K562 (cell line): ENCODE results near the gene FMN1. TPM values are rescaled to one million over a fixed set of nuclear protein-coding genes. Genes with fewer than 3 reads are reported as not detected.

ENCODE experiments used
- ATAC-seq: fragments of 200-7000 bp; cut with Tn5 transposase; 3 replicates; pipeline ENCODE4 v1.9.1; 2020; ENCODE audit warnings: moderate library complexity
- BruUV-seq: library from RNA; stranded (reverse); fragments of 400-500 nt; replicated peaks from 2 replicates; lab custom pipeline; 2021; lab: Mats Ljungman, UMichigan
- CTCF ChIA-PET: fragments of 300-600 bp; formaldehyde crosslinking; extraction: SDS; loops from one replicate; lab custom pipeline; 2021; ENCODE audit warnings: low intra/inter-chr PET ratio; lab: Yijun Ruan, JAX
- POLR2A ChIA-PET: fragments of 300-600, 350-650 bp; sonication (Branson Sonifier 250); formaldehyde crosslinking; extraction: SDS; loops from one replicate; lab custom pipeline; 2021; ENCODE audit warnings: antibody characterized with exemption, inconsistent platforms; lab: Yijun Ruan, JAX
- DNase-seq, 4 experiments: peaks; one replicate each; pipeline versions ENCODE4 v3.0.0 to v3.0.0-alpha.2; 2011 to 2018; ENCODE audit warnings: low spot score in 3 of 4, mixed read lengths in 3 of 4; ENCODE audit errors: extremely low read depth in 1 of 4
- FAIRE-seq: peaks from 2 replicates; lab custom pipeline; 2011; peaks lifted over from hg19 to GRCh38; lab: Jason Lieb, UNC
- H2AFZ ChIP-seq: 2 replicates; pipeline ENCODE4 v1.6.0; 2011; ENCODE audit warnings: low read depth, low read length, control low read depth, inconsistent platforms
- H3K27ac ChIP-seq: fragments of 200-600 bp; 3 replicates; pipeline ENCODE4 v1.8.0; 2011; ENCODE audit warnings: low read depth, mild to moderate bottlenecking, control low read depth, inconsistent platforms, low read length, moderate library complexity, mixed read lengths; ENCODE audit errors: extremely low read depth
- H3K27me3 ChIP-seq, 2 experiments: fragments of 300-600 bp in 1 of 2; 2 replicates in 1 of 2; 3 replicates in 1 of 2; pipeline versions ENCODE4 v1.6.0 to v1.8.0; 2011; ENCODE audit warnings: inconsistent platforms in 2 of 2, low read length in 2 of 2, mild to moderate bottlenecking in 1 of 2, mixed read lengths in 1 of 2, moderate library complexity in 1 of 2; ENCODE audit not compliant: control insufficient read depth in 2 of 2, insufficient read depth in 2 of 2
- H3K36me3 ChIP-seq: fragments of 300-600 bp; 3 replicates; pipeline ENCODE4 v1.8.0; 2011; ENCODE audit warnings: mild to moderate bottlenecking, low read length, inconsistent platforms; ENCODE audit not compliant: control insufficient read depth, insufficient read depth
- H3K4me1 ChIP-seq, 2 experiments: fragments of 200-600 bp in 1 of 2; replicated peaks in 1 of 2; 2 replicates in 1 of 2; 3 replicates in 1 of 2; pipeline versions ENCODE4 v1.5.1 to v1.8.0; 2011; ENCODE audit warnings: inconsistent platforms in 2 of 2, low read length in 2 of 2, mild to moderate bottlenecking in 1 of 2, mixed read lengths in 1 of 2, moderate library complexity in 1 of 2; ENCODE audit not compliant: control insufficient read depth in 2 of 2, insufficient read depth in 2 of 2
- H3K4me2 ChIP-seq: 2 replicates; pipeline ENCODE4 v1.6.1; 2011; ENCODE audit warnings: low read length, control low read depth, inconsistent platforms, mixed read lengths; ENCODE audit not compliant: insufficient read depth
- H3K4me3 ChIP-seq: fragments of 200-600 bp; sonication (generic), shearing (Covaris generic); 2 replicates; pipeline ENCODE4 v1.5.1; 2016; ENCODE audit warnings: control low read depth, inconsistent platforms
- H3K79me2 ChIP-seq: fragments of 200-600 bp; 3 replicates; pipeline ENCODE4 v1.8.0; 2011; ENCODE audit warnings: low read length, inconsistent platforms; ENCODE audit not compliant: control insufficient read depth, insufficient read depth
- H3K9ac ChIP-seq, 2 experiments: 2 replicates each; pipeline versions ENCODE4 v1.6.0 to v1.6.1; 2011; ENCODE audit warnings: low read depth in 2 of 2, low read length in 2 of 2, control low read depth in 1 of 2, inconsistent platforms in 1 of 2, mild to moderate bottlenecking in 1 of 2, mixed read lengths in 1 of 2; ENCODE audit not compliant: insufficient read depth in 1 of 2
- H3K9me1 ChIP-seq: one replicate; pipeline ENCODE4 v1.6.0; 2011; ENCODE audit warnings: inconsistent platforms, mild to moderate bottlenecking, low read length, moderate library complexity; ENCODE audit not compliant: control insufficient read depth, insufficient read depth
- H3K9me3 ChIP-seq: replicated peaks from 2 replicates; pipeline ENCODE4 v1.5.1; 2011; ENCODE audit warnings: low read depth, low read length, inconsistent platforms; ENCODE audit not compliant: control insufficient read depth, insufficient read depth
- H4K20me1 ChIP-seq: replicated peaks from 2 replicates; pipeline ENCODE4 v1.6.1; 2011; ENCODE audit warnings: low read length, inconsistent platforms, mixed read lengths; ENCODE audit not compliant: control insufficient read depth, insufficient read depth
- C11orf30 ChIP-seq: fragments of 450-650 bp; IDR thresholded peaks from 2 replicates; pipeline ENCODE4 v1.6.1; 2016; ENCODE audit warnings: low read depth, mild to moderate bottlenecking
- DMBX1 ChIP-seq: fragments of 250-450 bp; sonication (Bioruptor Pico); IDR thresholded peaks from 2 replicates; pipeline ENCODE4 v1.8.0; 2022; ENCODE audit warnings: inconsistent platforms, mild to moderate bottlenecking, moderate library complexity, borderline replicate concordance
- ETS1 ChIP-seq: conservative IDR thresholded peaks from 2 replicates; pipeline ENCODE4 v1.6.1; 2011; ENCODE audit warnings: low read depth, mild to moderate bottlenecking, low read length; ENCODE audit not compliant: control insufficient read depth
- EWSR1 ChIP-seq: fragments of 450-650 bp; IDR thresholded peaks from 2 replicates; pipeline ENCODE4 v1.6.1; 2018; ENCODE audit warnings: borderline replicate concordance, mild to moderate bottlenecking, low read depth, moderate library complexity; ENCODE audit not compliant: partially characterized antibody
- ID3 ChIP-seq, 2 experiments: fragments of 250-450 bp in 1 of 2; fragments of 450-650 bp in 1 of 2; sonication (Bioruptor Pico) in 1 of 2; IDR thresholded peaks; 2 replicates each; pipeline versions ENCODE4 v1.6.1 to v1.8.0; 2016 to 2021; ENCODE audit warnings: mild to moderate bottlenecking in 2 of 2, moderate library complexity in 2 of 2, missing compliant biosample characterization in 1 of 2, missing genetic modification characterization in 1 of 2
- IRF1 ChIP-seq: sonication (generic); formaldehyde crosslinking; IDR thresholded peaks from 2 replicates; pipeline ENCODE4 v1.8.0; 2022; ENCODE audit warnings: missing genetic modification reagents, mild to moderate bottlenecking, borderline replicate concordance
- PRDM10 ChIP-seq: fragments of 450-650 bp; IDR thresholded peaks from 2 replicates; pipeline ENCODE4 v1.6.1; 2018; ENCODE audit not compliant: partially characterized antibody
- PRPF4 ChIP-seq: fragments of 200-400 bp; formaldehyde crosslinking; IDR thresholded peaks from one replicate; pipeline ENCODE4 v1.6.1; 2017; ENCODE audit warnings: low read length, low read depth, mild to moderate bottlenecking; ENCODE audit not compliant: insufficient read depth, poor library complexity, severe bottlenecking
- PTBP1 ChIP-seq: fragments of 200-400 bp; formaldehyde crosslinking; IDR thresholded peaks from 2 replicates; pipeline ENCODE4 v1.6.1; 2017; ENCODE audit warnings: low read depth, low read length
- TEAD4 ChIP-seq, 2 experiments: sonication (generic) in 1 of 2; formaldehyde crosslinking in 1 of 2; IDR thresholded peaks; 2 replicates each; pipeline versions ENCODE4 v1.6.1 to v1.8.0; 2012 to 2022; ENCODE audit warnings: borderline replicate concordance in 1 of 2, inconsistent platforms in 1 of 2, low read length in 1 of 2, mild to moderate bottlenecking in 1 of 2, missing genetic modification reagents in 1 of 2
- XRCC5 ChIP-seq: fragments of 200-400 bp; formaldehyde crosslinking; IDR thresholded peaks from 2 replicates; pipeline ENCODE4 v1.6.1; 2017; ENCODE audit warnings: low read depth, mild to moderate bottlenecking, low read length
- ZBED1 ChIP-seq: IDR thresholded peaks from 2 replicates; pipeline ENCODE4 v1.6.1; 2014
- ZNF165 ChIP-seq: fragments of 250-450 bp; sonication (Bioruptor Pico); IDR thresholded peaks from 2 replicates; pipeline ENCODE4 v1.4.0; 2020; ENCODE audit warnings: borderline replicate concordance
- ZNF384 ChIP-seq: IDR thresholded peaks from 2 replicates; pipeline ENCODE4 v1.6.1; 2012; ENCODE audit warnings: low read depth, low read length, improper control_type of control experiment
- ZNF507 ChIP-seq: conservative IDR thresholded peaks from 2 replicates; pipeline ENCODE4 v1.6.1; 2017; ENCODE audit warnings: missing genetic modification characterization, missing compliant biosample characterization
- ZNF696 ChIP-seq: fragments of 250-450 bp; sonication (Bioruptor Pico); conservative IDR thresholded peaks from 2 replicates; pipeline ENCODE4 v1.4.0; 2020; ENCODE audit warnings: mild to moderate bottlenecking, moderate library complexity
- WGBS: fragments of 100-300 bp; shearing (Covaris generic); methylation state at CpG from one replicate; pipeline ENCODE4 v1.1.6; 2016; ENCODE audit warnings: low coverage, mixed read lengths; ENCODE audit not compliant: insufficient coverage; ENCODE audit errors: missing lambda C conversion rate; 5-methylcytosine and 5-hydroxymethylcytosine counted together
- in situ Hi-C: fragments of 300-500 bp; cut with MboI; formaldehyde crosslinking; loops from 4 replicates; pipeline ENCODE4 v1.15.0; 2018; ENCODE audit warnings: inconsistent platforms, mixed read lengths
- intact Hi-C: fragments of 100-400 bp; cut with micrococcal nuclease; formaldehyde crosslinking; loops from 2 replicates; pipeline ENCODE4 v1.14.2; 2022
- polyA plus RNA-seq, 8 experiments: library from polyadenylated mRNA; depleted of rRNA in 4 of 8; stranded (reverse) in 5 of 8; unstranded in 3 of 8; fragments of >200 nt; fragmentation: Nextera tagmentation in 2 of 8; fragmentation: Illumina TruSeq in 1 of 8; extraction: Ambion mirVana in 2 of 8; extraction: Trizol in 1 of 8; gene quantifications; 2 replicates each; pipeline versions ENCODE4 v1.2.1 to v1.2.3, GENCODE V29; 2011 to 2014; ENCODE audit warnings: inconsistent platforms in 1 of 8, missing spikeins in 1 of 8
- total RNA-seq, 7 experiments: library from RNA; depleted of rRNA in 6 of 7; stranded (reverse); fragments of >200 nt in 6 of 7; fragmentation: Illumina TruSeq in 2 of 7; extraction: Trizol in 2 of 7; gene quantifications; 2 replicates each; pipeline versions ENCODE4 v1.2.1 to v1.2.3, GENCODE V29; 2011 to 2021; ENCODE audit warnings: low replicate concordance in 1 of 7

The FMN1 gene
- total and polyA plus RNA-seq, 9 of the 15 experiments (the other 6 are each of a cell fraction or from before 2014, with no cell fraction given): 0.03 to 0.07 (median 0.04) TPM; not detected in 6

GRCh38 chr15:32747921-32748342, 446.6 kb downstream of the FMN1 start:
- ATAC-seq (no peak), DNase-seq (no peak), FAIRE-seq (no peak)
- Histone ChIP-seq H2AFZ (no peak overlapping the region), H3K9me3 (no peaks in the 10 kb centered on the region), H4K20me1 (no peaks in the 10 kb centered on the region), H3K9me1 (no peaks in the 10 kb centered on the region), H3K27me3 (peaks cover 0 to 3% of the 10 kb centered on the region in 2 experiments; a peak in 1 of 5 replicates), H3K4me1 (no peaks in the 10 kb centered on the region), H3K36me3 (no peaks in the 10 kb centered on the region), H3K27ac (no peak overlapping the region), H3K4me2 (no peak overlapping the region), H3K4me3 (no peak overlapping the region), H3K79me2 (no peaks in the 10 kb centered on the region), H3K9ac (no peak overlapping the region)
- POLR2A ChIA-PET: interaction anchor here (0.7 kb wide), 1 partner anchor 817 kb away, joined by 4 read pairs; no protein-coding TSS in a partner anchor
- CTCF ChIA-PET: no interaction called here
- in situ Hi-C loops: no loop called here
- 10% methylated on average over 4 of the region's 4 CpGs for WGBS
- intact Hi-C loops: no loop called here
- BruUV-seq: no TSS peak
- TF ChIP-seq IRF1 (CRISPR knock-in tag) (no peak), C11orf30 (no peak), ETS1 (no peak), EWSR1 (no peak), TEAD4 (IDR thresholded peaks at IDR 0.05; ENCODE audit: low read length) (no peak), TEAD4 (CRISPR knock-in tag; IDR thresholded peaks at IDR 0.05; ENCODE audit: borderline replicate concordance) (no peak), ZBED1 (no peak), XRCC5 (no peak), PRPF4 (no peak), PTBP1 (no peak), ZNF696 (CRISPR knock-in tag) (no peak), ZNF165 (no peak), ZNF384 (no peak), PRDM10 (no peak), DMBX1 (CRISPR knock-in tag) (no peak), ZNF507 (tag) (no peak), ID3 (CRISPR knock-in tag; IDR thresholded peaks at IDR 0.05) (no peak), ID3 (tag; IDR thresholded peaks at IDR 0.05) (no peak)
